ENCODE data around the gene RASGRP2. TPM values are rescaled to one million over a fixed set of nuclear protein-coding genes. Genes with fewer than 3 reads are reported as not detected.

RASGRP2 gene
- total and polyA plus RNA-seq, 2 experiments from 2014 or later, result 30.1 to 50.4 TPM

- Histone ChIP-seq H3K4me1 (ENCODE audit: insufficient read depth) (peaks cover 66% of the 10 kb centered on the region), H3K9me2 (ENCODE audit: insufficient read depth) (no peaks in the 10 kb centered on the region), H3K27ac (ENCODE audit: low read depth) (peak overlapping the region; percentile 96), H3K4me2 (peak overlapping the region; percentile 76), H3K36me3 (ENCODE audit: insufficient read depth) (peaks cover 25% of the 10 kb centered on the region), H3K79me2 (replicated peaks; ENCODE audit: insufficient read depth) (peaks cover 15% of the 10 kb centered on the region; the same call in 1 of the 2 replicates), H3K27me3 (ENCODE audit: insufficient read depth) (no peaks in the 10 kb centered on the region), H2AFZ (no peak overlapping the region), H3K4me3 (peak overlapping the region; percentile 40), H3F3A (replicated peaks; ENCODE audit: low read depth) (peaks cover 67% of the 10 kb centered on the region), H4K20me1 (replicated peaks; ENCODE audit: insufficient read depth) (peaks cover 28% of the 10 kb centered on the region)
- peak overlapping the region; percentile 93 for H3K27ac Mint-ChIP-seq
- DNase-seq (ENCODE audit: low spot score) (peak; percentile 52), ATAC-seq (peak; percentile 0)
- peaks cover 91% of the 10 kb centered on the region for H3K4me1 Mint-ChIP-seq
- TF ChIP-seq EZH2 (IDR thresholded peaks at IDR 0.05; ENCODE audit: low read depth, unreplicated experiment) (no peak), ZNF114 (CRISPR knock-in tag; IDR thresholded peaks at IDR 0.05) (no peak), POLR2AphosphoS5 (IDR thresholded peaks at IDR 0.05; ENCODE audit: low read depth) (no peak), CREB1 (CRISPR knock-in tag; IDR thresholded peaks at IDR 0.05; ENCODE audit: low read depth) (no peak)
- TF ChIP-seq, protein P1, sequence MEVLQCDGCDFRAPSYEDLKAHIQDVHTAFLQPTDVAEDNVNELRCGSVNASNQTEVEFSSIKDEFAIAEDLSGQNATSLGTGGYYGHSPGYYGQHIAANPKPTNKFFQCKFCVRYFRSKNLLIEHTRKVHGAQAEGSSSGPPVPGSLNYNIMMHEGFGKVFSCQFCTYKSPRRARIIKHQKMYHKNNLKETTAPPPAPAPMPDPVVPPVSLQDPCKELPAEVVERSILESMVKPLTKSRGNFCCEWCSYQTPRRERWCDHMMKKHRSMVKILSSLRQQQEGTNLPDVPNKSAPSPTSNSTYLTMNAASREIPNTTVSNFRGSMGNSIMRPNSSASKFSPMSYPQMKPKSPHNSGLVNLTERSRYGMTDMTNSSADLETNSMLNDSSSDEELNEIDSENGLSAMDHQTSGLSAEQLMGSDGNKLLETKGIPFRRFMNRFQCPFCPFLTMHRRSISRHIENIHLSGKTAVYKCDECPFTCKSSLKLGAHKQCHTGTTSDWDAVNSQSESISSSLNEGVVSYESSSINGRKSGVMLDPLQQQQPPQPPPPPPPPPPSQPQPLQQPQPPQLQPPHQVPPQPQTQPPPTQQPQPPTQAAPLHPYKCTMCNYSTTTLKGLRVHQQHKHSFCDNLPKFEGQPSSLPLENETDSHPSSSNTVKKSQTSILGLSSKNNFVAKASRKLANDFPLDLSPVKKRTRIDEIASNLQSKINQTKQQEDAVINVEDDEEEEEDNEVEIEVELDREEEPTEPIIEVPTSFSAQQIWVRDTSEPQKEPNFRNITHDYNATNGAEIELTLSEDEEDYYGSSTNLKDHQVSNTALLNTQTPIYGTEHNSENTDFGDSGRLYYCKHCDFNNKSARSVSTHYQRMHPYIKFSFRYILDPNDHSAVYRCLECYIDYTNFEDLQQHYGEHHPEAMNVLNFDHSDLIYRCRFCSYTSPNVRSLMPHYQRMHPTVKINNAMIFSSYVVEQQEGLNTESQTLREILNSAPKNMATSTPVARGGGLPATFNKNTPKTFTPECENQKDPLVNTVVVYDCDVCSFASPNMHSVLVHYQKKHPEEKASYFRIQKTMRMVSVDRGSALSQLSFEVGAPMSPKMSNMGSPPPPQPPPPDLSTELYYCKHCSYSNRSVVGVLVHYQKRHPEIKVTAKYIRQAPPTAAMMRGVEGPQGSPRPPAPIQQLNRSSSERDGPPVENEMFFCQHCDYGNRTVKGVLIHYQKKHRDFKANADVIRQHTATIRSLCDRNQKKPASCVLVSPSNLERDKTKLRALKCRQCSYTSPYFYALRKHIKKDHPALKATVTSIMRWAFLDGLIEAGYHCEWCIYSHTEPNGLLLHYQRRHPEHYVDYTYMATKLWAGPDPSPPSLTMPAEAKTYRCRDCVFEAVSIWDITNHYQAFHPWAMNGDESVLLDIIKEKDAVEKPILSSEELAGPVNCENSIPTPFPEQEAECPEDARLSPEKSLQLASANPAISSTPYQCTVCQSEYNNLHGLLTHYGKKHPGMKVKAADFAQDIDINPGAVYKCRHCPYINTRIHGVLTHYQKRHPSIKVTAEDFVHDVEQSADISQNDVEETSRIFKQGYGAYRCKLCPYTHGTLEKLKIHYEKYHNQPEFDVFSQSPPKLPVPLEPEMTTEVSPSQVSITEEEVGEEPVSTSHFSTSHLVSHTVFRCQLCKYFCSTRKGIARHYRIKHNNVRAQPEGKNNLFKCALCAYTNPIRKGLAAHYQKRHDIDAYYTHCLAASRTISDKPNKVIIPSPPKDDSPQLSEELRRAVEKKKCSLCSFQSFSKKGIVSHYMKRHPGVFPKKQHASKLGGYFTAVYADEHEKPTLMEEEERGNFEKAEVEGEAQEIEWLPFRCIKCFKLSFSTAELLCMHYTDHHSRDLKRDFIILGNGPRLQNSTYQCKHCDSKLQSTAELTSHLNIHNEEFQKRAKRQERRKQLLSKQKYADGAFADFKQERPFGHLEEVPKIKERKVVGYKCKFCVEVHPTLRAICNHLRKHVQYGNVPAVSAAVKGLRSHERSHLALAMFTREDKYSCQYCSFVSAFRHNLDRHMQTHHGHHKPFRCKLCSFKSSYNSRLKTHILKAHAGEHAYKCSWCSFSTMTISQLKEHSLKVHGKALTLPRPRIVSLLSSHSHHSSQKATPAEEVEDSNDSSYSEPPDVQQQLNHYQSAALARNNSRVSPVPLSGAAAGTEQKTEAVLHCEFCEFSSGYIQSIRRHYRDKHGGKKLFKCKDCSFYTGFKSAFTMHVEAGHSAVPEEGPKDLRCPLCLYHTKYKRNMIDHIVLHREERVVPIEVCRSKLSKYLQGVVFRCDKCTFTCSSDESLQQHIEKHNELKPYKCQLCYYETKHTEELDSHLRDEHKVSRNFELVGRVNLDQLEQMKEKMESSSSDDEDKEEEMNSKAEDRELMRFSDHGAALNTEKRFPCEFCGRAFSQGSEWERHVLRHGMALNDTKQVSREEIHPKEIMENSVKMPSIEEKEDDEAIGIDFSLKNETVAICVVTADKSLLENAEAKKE (CRISPR knock-in tag; IDR thresholded peaks at IDR 0.05), result no peak
- H3K9me3 Mint-ChIP-seq, result no peaks in the 10 kb centered on the region; the same call in 1 of the 3 replicates
- peaks cover 47% of the 10 kb centered on the region for H3K27me3 Mint-ChIP-seq (ENCODE audit: insufficient read depth, low read depth, poor library complexity)
- peak overlapping the region; percentile 51; the same call in 2 of the 3 replicates for H3K4me3 Mint-ChIP-seq
- H3K36me3 Mint-ChIP-seq (ENCODE audit: low read depth), result peaks cover 60% of the 10 kb centered on the region
Measured at GRCh38 chr11:64763526-64764039, 19.6 kb upstream of the RASGRP2 start.

Data from GM23338 (cell line).